SK-N-MC (cell line): Measurements from ENCODE around the gene PPRC1.

Source experiments
- EZH2 ChIP-seq: fragments of 200-600 bp; sonication (generic); IDR thresholded peaks from one replicate; pipeline ENCODE4 v1.6.1; 2017; ENCODE audit warnings: antibody characterized with exemption
- FOXP2 ChIP-seq: optimal IDR thresholded peaks from 2 replicates; pipeline ENCODE3; 2011; ENCODE audit warnings: mild to moderate bottlenecking, moderate library complexity; ENCODE audit not compliant: insufficient read depth; ENCODE audit errors: extremely low read length, control extremely low read depth
- POLR2AphosphoS5 ChIP-seq: IDR thresholded peaks from 2 replicates; pipeline ENCODE4 v1.6.1; 2012; ENCODE audit warnings: mild to moderate bottlenecking, low read depth, low read length, borderline replicate concordance

DNA sequence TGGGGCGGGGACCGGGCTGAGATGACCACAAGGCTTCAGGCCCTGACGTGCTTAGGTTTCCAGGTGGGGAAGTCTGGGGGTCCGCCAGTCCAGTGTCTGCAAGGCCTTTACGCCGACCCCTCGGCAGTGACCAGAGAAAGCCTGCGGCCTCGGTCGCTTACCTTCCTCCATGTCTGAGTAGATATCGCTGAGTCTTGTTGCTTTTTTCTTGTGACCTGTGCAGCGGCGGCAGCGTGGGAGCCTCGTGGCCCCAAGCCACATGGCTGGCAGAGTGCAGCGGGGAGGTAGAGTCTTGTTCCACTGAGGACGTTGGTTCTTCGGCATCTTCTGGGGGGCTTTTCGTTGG, 19.7 kb downstream of the PPRC1 start:
- TF ChIP-seq POLR2AphosphoS5 (no peak), EZH2 (no peak), FOXP2 (no peak)
